ENCODE results near the gene LENEP.

DNA sequence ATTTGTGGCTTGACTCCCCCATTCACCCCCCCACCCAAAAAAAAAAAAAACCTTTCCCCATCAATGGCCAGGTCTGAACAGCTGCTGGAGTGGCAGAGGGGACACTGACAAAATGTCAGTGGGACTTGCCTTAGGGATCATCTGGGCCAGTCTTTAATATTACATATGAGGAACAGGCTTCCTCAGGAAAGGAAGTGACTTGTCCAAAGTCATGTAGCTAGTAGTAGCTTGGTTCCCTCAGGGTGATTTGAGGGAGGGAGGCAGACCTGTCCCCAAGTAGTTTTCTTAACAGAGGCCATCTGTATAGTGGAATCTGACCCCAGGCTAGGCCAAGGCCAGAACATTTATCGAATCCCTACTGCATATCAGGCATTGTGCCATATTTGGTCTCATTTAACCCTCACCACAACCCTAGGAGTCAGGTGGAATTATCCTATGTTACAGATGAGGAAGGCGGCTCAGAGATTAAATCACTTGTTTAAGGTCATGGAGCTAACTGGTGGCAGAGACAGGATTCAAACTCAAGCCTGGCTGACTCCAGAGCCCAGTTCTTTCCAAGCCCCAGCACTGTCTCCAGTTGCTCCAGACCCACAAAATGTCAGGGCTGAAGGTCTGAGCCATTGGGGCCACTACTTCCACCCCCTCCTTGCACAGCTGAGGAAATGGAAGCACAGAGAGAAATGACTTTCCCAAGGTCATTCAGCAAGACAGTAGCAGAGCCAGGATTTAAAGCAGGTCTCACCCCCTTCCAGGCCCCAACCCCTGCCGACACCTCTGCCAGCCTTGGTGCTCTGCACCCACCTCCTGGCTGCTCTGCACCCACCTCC lies 19.6 kb downstream of the LENEP start:
- TF ChIP-seq, protein P1, sequence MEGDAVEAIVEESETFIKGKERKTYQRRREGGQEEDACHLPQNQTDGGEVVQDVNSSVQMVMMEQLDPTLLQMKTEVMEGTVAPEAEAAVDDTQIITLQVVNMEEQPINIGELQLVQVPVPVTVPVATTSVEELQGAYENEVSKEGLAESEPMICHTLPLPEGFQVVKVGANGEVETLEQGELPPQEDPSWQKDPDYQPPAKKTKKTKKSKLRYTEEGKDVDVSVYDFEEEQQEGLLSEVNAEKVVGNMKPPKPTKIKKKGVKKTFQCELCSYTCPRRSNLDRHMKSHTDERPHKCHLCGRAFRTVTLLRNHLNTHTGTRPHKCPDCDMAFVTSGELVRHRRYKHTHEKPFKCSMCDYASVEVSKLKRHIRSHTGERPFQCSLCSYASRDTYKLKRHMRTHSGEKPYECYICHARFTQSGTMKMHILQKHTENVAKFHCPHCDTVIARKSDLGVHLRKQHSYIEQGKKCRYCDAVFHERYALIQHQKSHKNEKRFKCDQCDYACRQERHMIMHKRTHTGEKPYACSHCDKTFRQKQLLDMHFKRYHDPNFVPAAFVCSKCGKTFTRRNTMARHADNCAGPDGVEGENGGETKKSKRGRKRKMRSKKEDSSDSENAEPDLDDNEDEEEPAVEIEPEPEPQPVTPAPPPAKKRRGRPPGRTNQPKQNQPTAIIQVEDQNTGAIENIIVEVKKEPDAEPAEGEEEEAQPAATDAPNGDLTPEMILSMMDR (IDR thresholded peaks at IDR 0.05 in 2 of 3, conservative IDR thresholded peaks at IDR 0.05 in 1 of 3; ENCODE audit: borderline replicate concordance in 1 of 3, insufficient read depth in 1 of 3, low read depth in 2 of 3, low read length in 2 of 3): no peak
- TF ChIP-seq EGR1 (IDR thresholded peaks at IDR 0.05; ENCODE audit: low read depth): no peak

Data from HCT116 (cell line).